Glutamatergic neuron (in vitro differentiated cells): ENCODE measurements around the gene TM4SF4. TPM values are rescaled to one million over a fixed set of nuclear protein-coding genes. Genes with fewer than 3 reads are reported as not detected.

ENCODE experiments used
- DNase-seq: peaks from one replicate; pipeline ENCODE4 v3.0.0; 2022
- H3K27ac Mint-ChIP-seq: one replicate; pipeline ENCODE4 v1.8.0; 2020; ENCODE audit warnings: mild to moderate bottlenecking, mixed read lengths, inconsistent platforms; ENCODE audit not compliant: unreplicated experiment
- H3K27me3 Mint-ChIP-seq: one replicate; pipeline ENCODE4 v1.8.0; 2020; ENCODE audit warnings: mild to moderate bottlenecking, moderate library complexity, mixed read lengths, inconsistent platforms; ENCODE audit not compliant: unreplicated experiment
- H3K36me3 Mint-ChIP-seq: one replicate; pipeline ENCODE4 v1.8.0; 2020; ENCODE audit warnings: mild to moderate bottlenecking, mixed read lengths, inconsistent platforms; ENCODE audit not compliant: unreplicated experiment
- H3K4me1 Mint-ChIP-seq: one replicate; pipeline ENCODE4 v1.8.0; 2020; ENCODE audit warnings: mild to moderate bottlenecking, low read depth, mixed read lengths, inconsistent platforms; ENCODE audit not compliant: unreplicated experiment
- H3K4me3 Mint-ChIP-seq: one replicate; pipeline ENCODE4 v1.8.0; 2020; ENCODE audit warnings: mild to moderate bottlenecking, mixed read lengths, inconsistent platforms; ENCODE audit not compliant: unreplicated experiment
- H3K9me3 Mint-ChIP-seq: one replicate; pipeline ENCODE4 v1.8.0; 2020; ENCODE audit warnings: mild to moderate bottlenecking, moderate library complexity, mixed read lengths, inconsistent platforms; ENCODE audit not compliant: unreplicated experiment
- total RNA-seq: library from RNA; stranded (reverse); fragmentation: NEBNext Ultra II Directional; extraction: Animal tissue kit (Norgen Biotek cat#: 25700); gene quantifications from one replicate; pipeline ENCODE4 v1.2.1, GENCODE V29; 2021; ENCODE audit not compliant: unreplicated experiment
- TF ChIP-seq, protein P1 (sequence below): fragments of 200-600 bp; sonication (generic); IDR thresholded peaks from one replicate; pipeline ENCODE4 v1.5.0; 2021; ENCODE audit not compliant: partially characterized antibody, unreplicated experiment

The TM4SF4 gene
- total RNA-seq, 1 donor from 2014 or later = not detected

DNA sequence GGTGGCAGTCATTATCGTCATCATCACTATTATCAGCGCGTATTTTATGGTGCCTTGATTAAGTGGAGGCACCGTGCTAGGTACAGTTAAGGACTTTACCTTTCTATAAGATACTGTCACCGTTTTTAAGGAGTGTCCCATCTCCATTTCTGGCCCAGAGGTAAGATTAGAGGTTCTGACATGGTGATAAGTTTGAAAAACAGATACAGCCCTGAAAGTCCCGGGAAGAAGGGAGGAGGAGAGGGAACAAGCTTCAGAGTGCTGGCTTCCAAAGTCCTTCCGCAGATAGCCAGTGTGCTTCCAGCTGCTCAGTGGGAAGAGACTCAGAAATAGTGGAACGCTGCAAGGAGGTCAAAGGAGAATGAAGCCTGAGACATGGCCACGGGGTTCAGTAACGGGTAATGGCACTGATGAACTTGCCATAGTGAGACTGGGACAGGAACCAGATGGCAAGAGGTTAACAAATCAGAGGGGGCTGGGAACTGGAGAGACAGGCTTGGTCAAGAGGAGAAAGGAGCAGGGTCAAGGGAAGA, 9.1 kb upstream of the TM4SF4 start:
- H3K27ac Mint-ChIP-seq = no peak overlapping the region
- TF ChIP-seq, protein P1, sequence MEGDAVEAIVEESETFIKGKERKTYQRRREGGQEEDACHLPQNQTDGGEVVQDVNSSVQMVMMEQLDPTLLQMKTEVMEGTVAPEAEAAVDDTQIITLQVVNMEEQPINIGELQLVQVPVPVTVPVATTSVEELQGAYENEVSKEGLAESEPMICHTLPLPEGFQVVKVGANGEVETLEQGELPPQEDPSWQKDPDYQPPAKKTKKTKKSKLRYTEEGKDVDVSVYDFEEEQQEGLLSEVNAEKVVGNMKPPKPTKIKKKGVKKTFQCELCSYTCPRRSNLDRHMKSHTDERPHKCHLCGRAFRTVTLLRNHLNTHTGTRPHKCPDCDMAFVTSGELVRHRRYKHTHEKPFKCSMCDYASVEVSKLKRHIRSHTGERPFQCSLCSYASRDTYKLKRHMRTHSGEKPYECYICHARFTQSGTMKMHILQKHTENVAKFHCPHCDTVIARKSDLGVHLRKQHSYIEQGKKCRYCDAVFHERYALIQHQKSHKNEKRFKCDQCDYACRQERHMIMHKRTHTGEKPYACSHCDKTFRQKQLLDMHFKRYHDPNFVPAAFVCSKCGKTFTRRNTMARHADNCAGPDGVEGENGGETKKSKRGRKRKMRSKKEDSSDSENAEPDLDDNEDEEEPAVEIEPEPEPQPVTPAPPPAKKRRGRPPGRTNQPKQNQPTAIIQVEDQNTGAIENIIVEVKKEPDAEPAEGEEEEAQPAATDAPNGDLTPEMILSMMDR = no peak
- H3K9me3 Mint-ChIP-seq = no peaks in the 10 kb centered on the region
- H3K27me3 Mint-ChIP-seq = peaks cover 7% of the 10 kb centered on the region
- peaks cover 7% of the 10 kb centered on the region for H3K4me1 Mint-ChIP-seq
- no peak overlapping the region for H3K4me3 Mint-ChIP-seq
- no peak for DNase-seq
- peaks cover 4% of the 10 kb centered on the region for H3K36me3 Mint-ChIP-seq

- H3K4me3 Mint-ChIP-seq = no peak overlapping the region
- TF ChIP-seq, protein P1 = no peak
- H3K27me3 Mint-ChIP-seq = peaks cover 7% of the 10 kb centered on the region
- peaks cover 7% of the 10 kb centered on the region for H3K4me1 Mint-ChIP-seq
- H3K36me3 Mint-ChIP-seq = peaks cover 4% of the 10 kb centered on the region
- DNase-seq = no peak
- H3K9me3 Mint-ChIP-seq = no peaks in the 10 kb centered on the region
- no peak overlapping the region for H3K27ac Mint-ChIP-seq
Measured at GRCh38 chr3:149466192-149466591, 8.3 kb upstream of the TM4SF4 start.

DNA sequence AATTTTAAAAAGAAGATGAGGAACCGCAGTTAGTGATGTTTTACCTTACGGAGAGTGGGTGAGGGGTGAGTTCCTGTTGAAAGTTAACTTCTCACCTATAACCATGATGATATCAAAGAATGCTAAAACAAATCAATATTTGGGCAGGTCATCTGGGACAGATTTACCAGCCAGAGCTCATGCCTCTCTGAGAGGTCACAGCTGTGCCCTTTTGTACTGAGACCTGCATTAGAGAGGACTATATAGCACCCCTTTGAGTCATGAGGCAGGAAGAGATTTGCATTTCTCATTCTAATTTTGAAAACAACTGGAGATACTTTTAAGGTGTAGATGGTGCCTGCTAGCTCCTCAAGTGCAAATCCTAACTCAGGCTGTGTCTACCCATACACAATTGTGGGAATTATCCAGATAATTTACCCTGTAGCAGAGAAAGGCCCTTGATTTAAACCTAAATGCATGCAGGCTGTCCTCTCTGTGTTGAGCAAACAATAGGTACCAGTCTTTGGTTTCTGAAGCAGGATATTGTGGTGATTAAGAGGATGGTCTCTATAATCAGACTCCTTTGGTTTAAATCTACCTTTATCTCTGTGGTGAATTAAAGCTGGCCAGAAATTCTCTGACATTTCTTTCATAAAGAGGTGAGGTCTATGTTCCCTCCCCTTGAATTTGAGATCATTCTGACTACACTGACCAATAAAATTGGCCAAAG, 5.8 kb upstream of the TM4SF4 start:
- Mint-ChIP-seq H3K27ac (no peak overlapping the region), H3K4me1 (peaks cover 16% of the 10 kb centered on the region), H3K9me3 (no peaks in the 10 kb centered on the region), H3K27me3 (peaks cover 9% of the 10 kb centered on the region), H3K4me3 (no peak overlapping the region), H3K36me3 (peaks cover 4% of the 10 kb centered on the region)
- no peak for DNase-seq
- TF ChIP-seq, protein P1 = no peak

GRCh38 chr3:149470381-149470780, 4.1 kb upstream of the TM4SF4 start:
- Mint-ChIP-seq H3K36me3 (no peaks in the 10 kb centered on the region), H3K9me3 (no peaks in the 10 kb centered on the region), H3K4me3 (no peak overlapping the region), H3K27ac (no peak overlapping the region), H3K27me3 (peaks cover 5% of the 10 kb centered on the region), H3K4me1 (peaks cover 16% of the 10 kb centered on the region)
- DNase-seq = no peak
- TF ChIP-seq, protein P1 = no peak
